ENCODE measurements around the gene CCNJL.

The CCNJL gene

DNA sequence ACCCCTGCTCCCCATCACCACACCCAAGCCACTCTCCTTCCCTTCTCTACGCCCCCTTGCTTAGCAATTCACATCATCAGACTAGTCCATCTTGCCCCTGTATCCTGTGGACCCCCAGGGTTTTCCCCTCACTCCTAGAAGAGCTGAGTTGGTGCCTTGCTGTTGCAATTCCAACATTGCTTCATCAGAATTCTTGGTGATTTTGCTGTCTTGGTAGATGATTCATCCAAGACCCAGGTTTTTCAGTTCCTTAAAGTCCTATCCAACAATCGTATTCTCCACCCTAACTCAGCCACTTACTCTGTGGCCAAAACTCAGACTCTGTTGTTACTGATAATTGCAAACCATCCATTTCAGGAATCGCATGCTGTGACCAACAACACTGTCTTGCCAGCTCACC lies 21.4 kb upstream of the CCNJL start:
- DNase-seq (ENCODE audit: low spot score) = no peak

DNA sequence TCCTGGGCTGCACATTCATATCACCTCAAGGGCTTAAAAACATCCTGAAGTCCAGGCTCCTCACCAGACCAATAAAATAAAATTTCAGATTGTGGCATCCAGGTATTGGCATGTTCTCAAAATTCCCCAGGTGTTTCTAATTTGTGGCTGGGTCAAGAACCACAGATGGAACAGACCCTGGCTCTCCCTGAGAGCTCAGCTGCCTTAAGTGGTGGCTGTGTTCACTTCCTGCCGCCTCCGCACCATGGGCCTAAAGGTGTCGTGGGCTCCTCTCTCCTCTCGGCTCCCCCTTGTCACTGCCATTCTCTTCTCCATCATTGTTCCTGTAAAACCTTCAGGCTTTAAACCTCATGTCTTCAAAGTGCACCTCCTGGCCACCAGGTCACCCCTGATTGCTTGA lies 17.8 kb upstream of the CCNJL start:
- DNase-seq (ENCODE audit: low spot score) = no peak

DNA sequence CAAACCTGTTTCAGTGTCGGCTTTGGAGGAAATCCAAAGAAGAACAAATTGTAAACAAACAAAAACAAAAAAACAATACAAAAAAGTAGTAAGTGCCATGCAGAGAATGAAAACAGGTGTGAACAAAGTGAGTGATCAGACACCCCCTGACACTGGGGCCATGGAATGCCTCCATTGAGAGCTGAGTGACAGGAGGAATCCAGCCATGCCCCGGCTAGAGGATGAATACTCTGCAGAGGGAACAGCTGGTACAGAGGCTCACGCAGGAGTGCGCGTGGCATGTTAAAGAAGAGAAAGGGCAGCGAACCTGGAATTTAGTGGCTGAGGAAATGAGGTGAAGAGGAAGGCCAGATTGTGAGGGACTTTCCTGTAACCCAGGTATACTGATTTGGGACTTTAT lies 15.5 kb upstream of the CCNJL start:
- no peak for DNase-seq (ENCODE audit: low spot score)

DNA sequence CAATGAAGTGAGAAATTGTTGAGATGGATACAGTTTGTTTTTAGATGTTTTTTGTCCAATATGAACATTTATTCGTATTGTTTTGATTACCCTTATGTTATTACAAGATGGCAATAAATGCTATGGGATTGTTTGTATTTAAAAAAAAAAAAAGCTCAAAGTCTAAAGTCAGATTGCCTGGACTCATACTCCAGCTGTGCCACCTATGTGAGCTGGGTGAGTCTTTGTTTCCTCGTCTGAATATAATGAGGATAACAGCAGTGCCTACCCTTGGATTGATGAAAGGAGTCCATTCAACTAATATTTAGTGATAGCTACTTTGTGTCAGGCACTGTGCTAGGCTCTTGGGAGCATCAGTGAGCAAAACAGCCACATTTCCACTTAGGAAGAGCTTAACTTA lies 14.6 kb upstream of the CCNJL start:
- no peak for DNase-seq (ENCODE audit: low spot score)

DNA sequence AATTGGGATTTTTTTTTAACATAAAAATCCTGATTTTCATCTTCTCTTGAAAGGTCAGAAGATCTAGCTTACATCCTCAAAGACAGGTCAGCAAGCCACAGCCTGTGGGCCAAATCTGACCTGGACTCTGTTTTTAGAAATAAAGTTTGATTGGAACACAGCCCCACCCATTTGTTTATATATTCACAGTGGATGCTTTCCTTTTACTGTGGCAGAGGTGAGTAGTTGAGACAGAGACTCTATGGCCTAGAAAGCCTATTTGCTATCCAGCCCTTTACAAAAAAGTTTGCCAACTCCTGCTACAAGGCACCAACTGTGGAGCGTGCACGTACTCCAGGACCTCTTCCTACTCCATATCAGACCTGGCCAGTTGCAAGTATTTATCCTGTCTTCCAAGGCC lies 13.4 kb upstream of the CCNJL start:
- no peak for DNase-seq (ENCODE audit: low spot score)

DNA sequence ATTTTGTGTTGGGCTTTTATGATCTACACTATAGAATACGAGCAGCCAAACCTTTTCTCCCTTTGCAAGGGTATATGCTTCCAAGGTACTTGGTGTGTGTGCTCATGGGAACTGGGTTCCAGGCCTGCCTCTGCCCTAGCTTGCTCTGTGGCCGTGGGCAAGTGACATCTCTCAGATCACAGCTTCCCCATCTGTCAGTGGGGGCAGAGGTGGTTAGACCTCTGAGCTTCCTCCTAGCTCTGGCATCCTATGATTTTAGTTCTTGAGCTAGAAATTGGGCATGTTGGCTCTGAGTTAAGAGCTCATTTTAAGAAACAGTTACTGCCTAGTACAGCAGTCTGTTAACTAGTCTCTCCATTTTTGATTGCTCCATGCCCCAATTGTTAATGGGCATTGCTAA lies 12.5 kb upstream of the CCNJL start:
- no peak for DNase-seq (ENCODE audit: low spot score)

DNA sequence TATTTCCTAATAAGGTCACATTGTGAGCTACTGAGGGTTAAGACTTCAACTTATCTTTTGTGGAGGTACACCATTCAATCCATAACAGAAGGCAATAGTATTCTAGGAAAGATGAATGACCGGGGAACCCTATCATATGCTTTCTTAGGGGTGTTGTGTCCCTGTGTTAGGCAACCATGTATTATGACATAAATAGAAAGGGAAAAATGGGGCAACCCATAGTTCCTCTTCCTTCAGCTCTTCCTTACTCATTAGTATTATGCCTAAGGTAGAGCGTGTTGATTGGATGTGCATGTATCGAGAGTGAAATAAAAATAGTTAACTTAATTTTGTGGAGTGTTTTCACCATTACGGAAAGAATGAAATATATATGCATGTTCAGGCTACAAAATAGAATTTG lies 6.0 kb upstream of the CCNJL start:
- DNase-seq (ENCODE audit: low spot score) = no peak

DNA sequence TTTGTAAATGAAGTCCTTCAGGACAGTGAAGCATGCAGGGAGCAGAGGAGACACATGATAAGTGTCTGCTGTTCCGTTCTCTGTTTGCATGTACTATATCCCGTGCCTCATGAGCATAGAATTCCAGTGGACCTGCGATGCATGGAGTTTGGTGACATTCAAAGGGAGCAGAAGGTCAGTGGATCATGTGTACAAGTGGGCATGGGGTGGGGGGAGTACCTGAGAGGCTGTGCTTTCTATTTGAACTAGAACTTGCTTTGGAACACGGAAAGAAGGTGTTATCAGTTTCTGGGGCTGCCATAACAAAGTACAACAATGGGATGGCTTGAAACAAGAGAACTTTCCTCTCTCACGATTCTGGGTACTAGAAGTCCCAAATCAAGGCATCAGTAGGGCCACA lies 5.1 kb upstream of the CCNJL start:
- DNase-seq (ENCODE audit: low spot score) = no peak

DNA sequence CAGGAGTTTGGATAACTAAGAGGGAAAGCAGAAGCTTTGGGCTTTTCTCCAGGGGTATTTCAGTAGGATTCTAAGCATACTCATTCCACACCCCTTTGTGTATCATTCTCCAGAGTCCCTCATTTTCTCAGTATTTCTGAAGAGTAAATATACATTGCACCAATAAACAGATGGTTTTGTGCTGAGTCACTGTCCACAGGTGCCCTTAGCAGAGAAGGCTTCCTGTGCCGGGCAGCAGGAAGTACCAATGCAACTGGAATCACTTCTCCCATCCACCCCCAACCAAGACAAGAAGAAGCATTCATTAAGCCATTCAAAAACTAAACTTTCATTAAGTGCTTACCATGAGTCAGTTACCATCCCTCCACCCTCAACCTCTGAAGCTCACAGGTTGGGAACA lies 3.6 kb upstream of the CCNJL start:
- no peak for DNase-seq (ENCODE audit: low spot score)

DNA sequence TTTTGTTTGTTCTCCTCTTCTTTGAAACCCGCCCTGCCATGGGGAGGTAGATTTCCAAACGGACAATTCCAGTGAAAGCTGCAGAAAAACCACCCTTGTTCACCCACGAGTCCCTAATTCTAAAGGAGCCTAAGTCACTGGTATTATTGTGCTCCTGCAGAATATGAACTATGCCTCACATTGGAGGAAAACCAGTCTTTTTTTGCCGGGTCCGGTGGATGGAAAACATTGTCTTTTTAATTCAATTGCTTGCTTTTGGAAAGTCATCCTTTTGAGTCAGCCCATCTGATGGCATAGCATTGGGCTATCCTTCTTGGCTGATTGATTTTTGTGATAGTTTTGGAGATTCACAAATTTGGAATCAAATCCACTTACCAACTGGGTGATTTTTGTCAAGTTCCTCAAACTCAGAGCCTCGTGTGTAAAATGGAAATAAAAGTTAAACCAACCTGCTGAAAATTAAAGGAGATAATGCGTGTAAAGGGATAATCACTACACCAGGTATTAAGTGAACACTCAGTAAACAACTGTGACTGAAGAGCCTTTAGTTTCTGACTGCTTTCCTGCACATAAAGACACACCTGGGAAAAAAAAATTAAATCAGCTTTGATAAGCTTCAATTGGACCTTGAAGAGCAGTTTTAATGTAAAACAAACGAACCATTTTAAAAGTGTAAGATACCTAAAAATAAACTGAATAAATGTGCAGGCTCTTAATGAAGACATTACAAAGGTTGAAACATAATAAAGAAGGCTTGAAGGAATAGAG lies 780 bp upstream of the CCNJL start:
- DNase-seq (ENCODE audit: low spot score) = no peak

DNA sequence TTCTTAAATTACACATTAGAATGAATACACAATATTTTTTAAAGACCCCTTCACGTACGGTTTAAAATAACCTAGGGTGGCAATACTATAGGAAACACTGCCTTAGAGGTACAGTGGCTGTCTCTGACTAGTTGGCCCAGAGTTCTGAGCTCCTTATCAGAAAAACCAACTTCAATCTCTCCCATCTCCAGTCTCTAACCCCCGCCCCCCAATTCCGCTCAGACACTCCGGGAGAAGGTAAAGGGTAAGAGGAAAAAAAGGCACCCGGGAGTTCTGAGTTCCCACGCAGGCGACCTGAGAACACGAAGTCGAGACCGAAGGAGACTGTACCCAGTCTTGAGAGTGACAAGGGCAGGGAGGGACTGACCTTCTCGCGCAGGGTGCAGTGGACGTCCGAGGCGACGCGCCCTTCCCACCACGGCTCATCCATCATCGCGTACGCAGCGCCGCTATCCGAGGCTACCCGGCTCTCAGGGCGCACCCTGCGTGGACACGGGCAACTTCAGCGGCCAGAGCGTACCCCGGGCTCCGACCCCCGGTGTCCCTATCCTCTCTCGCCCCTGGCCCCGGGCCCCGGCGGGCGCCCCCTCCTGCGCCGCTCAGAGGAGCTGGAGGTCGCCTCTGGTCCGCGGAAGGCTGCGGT lies 752 bp downstream of the CCNJL start:
- no peak for DNase-seq (ENCODE audit: low spot score)

DNA sequence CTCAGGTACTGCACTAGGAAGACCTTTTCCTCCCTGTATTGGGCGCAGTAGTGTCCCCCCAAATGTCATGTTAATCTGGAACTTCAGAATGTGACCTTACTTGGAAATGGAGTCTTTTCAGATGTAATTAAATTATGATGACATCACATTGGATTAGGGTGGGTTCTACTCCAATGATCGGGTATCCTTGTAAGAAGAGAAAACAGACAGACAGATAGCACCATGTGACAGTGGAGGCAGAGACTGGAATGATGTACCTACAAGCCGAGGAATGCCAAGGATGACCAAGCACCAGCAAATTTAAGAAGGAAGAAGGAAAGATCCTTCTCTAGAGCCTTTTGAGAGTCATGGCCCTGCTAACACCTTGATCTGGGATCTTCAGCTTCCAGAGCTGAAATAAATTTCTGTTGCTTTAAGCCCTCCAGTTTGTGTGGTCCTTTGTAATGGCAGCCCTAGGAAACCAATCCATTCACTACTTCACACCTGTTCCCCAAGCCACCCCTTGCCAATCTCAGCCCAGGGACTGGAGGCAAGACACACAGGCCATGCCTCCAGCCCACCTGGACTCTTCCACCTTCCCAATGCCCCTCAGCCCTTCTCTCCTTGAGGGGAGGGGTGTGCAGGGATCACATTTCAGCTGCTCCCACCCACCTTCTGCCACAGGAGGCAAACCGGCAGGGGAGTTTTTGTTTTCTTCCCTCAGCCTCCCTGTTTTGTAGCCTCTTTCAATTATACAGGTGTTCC lies 1.6 kb downstream of the CCNJL start:
- no peak for DNase-seq (ENCODE audit: low spot score)

DNA sequence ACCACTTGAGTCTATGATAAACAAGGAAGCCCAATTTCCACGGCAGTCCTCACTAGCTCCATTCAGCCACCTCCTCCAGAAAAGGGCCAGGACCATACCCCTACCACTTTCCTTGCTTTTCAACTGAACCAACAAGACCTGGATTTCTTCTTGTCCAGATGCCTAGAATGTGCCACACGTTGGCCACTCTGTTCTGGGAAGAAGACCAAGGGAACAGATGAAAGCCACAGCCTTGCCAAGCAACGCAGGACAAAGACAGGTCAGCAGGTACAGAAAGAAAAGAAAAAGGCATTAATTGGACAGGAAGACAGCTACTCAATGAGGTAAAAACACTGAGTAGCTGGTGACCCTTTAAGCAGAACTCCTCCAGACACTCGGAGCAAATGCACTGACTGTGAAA lies 2.2 kb downstream of the CCNJL start:
- no peak for DNase-seq (ENCODE audit: low spot score)

DNA sequence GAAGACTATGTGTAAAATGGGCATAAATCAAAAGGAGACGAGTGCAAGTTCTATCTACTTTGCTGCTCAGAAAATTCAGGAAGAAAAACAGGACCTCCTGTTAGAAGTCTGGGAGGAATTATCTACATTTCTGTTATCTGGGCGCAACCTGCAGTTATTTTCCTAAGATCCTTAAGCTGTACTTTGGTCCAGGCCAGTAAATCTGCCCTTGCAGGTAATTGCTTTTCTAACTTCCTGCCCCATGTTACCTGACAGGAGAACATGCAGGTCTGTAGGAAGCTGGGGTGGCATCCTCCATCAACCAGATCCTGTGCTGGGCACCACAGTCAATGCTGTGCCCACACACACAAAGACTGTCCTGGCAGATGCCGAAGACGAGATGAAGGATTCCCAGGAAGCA lies 5.7 kb downstream of the CCNJL start:
- DNase-seq (ENCODE audit: low spot score) = no peak

DNA sequence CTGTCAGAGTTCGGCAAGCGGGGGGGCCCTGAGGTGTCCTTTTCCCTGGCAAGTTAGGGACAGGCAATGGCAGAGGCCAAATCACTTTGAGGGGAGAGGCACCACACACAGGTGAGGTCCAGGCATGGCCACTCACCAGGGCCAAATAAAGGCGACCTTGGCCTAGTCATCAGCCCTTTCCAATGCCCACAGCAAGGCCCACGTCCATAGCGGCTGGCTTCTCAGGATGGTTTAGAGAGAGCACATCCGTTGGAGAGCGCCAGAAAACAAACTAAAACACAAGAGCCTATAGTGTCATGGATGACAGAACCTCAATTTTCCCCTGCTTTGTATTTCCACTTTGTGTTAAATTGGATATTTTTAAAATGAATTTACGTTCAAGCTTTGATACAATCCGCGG lies 7.0 kb downstream of the CCNJL start:
- no peak for DNase-seq (ENCODE audit: low spot score)

DNA sequence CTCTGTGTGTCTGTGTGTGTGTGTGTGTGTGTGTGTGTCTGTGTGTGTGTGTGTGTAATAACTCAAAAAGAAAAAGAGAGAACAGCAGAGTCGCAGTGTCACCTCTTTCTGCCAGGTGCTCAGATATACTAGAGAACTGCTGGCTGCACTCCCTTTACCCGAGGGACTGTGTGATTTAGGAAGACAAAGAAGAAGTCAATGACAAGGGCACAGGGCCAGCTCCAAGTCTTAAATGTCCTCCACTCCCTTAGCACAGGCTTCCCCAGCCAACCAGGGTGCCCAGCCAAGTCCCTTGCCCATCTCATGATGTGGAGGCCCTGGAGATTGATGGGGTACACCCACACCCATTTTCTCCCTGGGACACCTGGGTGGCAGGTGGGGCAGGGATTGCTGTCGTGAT lies 8.7 kb downstream of the CCNJL start:
- DNase-seq (ENCODE audit: low spot score) = no peak

DNA sequence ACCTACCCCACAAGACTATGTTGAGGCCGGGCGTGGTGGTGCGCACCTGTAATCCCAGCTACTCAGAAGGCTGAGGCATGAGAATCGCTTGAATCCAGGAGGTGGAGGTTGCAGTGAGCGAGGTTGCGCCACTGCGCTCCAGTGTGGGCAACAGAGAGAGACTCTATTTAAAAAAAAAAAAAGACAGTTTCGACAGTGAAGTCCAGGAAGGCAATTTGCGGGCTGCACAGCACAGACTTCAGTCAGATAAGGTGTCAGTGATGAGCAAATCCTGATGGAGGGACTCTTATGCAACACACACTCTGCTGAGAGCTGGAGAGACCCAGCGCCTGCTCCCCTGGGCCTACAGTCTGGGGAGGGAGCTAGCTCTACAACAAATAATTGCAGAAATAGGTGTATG lies 14.2 kb downstream of the CCNJL start:
- peak; percentile 30 for DNase-seq (ENCODE audit: low spot score)

DNA sequence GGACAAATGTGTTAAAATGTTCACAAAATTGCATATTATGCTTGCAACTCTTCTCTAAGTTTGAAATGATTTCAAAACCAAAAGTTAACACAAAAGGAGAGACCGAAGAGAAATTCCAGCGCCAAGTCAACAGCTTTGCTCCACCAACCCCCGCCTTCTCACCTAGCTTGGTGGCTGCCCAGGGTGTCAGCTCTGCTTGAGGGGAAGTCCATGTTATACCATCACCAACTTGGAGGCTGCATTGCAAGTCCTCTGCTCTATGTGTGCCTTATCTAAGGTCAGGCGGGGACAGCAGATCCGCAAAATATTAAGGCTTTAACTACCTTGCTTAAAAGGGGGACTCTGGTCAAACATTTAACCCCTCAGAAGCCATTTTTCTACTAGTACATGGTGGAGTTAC lies 14.6 kb downstream of the CCNJL start:
- DNase-seq (ENCODE audit: low spot score) = no peak

DNA sequence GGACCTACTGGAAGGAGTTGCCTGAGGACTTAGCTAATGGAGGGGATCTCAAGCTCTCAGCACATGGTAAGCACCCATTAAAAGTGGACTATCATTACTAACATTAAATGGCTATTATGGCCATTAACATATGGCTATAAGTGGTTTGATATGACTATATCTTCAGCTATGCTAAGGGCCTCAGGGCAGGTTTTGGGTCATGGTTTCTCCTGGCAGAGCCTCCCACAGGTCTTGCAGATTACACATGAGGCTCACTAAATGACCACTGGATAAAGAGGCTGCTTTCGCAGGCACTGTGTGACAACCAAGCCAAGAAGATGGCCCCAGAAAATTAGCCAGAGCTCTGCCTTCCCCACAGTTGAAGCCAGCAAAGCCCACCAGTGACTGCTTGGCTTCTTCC lies 15.4 kb downstream of the CCNJL start:
- DNase-seq (ENCODE audit: low spot score) = no peak

DNA sequence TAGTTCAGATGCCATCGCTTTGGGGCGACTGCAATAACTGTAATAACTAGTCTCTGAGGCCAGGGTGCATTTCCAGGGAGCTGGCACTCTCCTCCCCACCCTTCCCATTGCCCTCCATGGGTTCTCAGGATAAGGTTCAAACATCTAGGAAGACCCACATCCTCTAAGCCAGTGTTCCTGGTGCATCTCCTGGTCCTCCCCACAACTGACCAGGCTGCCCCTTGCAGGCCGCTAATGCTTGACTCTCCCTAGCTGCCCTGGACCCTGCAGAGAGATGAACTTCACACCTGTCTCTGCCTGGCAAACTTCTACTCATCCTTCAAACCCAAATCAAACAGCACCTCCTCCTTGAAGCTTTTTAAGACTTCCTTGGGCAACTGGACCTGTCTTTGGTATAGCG lies 15.9 kb downstream of the CCNJL start:
- no peak for DNase-seq (ENCODE audit: low spot score)

DNA sequence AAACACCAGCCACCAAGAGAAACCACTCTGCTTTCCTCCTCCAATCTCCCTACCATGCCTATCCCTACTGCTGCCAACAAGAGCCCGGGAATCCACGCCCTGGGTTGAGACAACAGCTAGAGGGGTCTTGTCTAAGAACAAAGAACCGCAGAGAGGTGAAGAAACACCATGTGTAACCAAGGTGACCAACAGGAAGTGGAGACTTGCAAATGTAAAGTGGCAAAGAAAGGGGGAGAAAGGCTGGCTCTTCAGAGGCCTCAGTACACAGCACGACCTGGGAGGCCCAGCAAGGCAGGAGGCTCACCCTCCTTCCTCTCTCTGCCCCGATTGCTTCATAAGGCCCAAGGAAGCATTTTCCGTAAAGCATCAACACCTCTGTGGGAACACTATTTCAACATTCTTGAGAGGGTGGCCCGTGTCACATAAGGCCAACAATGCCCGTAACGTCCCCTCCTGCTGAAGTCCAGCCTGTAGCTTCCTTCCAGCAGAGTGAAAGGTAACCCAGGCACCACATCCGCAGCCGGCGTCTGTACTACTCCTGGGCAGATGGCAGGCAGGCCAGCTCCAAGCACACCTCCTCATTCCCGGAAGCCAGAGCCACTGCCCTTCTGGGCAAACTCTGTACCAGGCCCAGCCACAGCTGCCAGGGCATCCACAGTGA lies 18.3 kb downstream of the CCNJL start:
- no peak for DNase-seq (ENCODE audit: low spot score)

DNA sequence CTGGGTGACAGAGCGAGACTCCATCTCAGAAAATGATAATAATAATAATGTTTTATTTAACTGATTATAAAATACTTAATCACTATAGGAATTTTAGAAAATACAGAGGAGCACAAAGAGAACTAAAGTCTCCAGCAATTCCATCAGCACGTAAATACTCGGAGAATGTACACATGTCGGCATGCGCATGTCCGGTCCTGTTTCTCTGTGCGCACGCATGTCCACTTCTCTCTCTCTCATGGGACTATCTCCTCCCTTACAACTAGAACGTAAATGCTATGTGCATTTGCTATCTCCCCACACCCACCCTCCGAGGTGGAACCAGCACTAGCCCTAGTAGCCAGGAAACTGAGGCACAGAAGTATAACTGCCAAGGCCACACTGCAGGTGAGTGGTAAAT lies 19.0 kb downstream of the CCNJL start:
- no peak for DNase-seq (ENCODE audit: low spot score)

DNA sequence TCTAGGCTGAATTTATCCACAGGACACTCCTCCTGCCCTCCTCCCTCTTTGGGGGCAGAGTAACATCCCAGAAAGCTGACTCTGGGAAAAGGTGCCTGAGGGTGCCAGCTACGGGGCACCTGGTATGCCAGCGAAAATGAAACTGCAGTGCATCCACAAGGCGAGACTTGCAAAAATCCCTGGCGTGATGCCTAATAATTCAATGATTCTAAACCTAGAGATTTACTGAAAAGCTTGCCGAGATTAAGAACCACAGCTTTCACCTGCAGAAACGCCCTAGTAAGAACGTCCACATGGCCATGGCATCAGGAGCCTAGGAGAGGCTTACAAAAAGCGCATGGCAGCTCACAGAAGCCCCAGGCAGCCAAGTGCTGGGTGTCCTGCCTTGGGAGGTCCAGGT lies 20.9 kb downstream of the CCNJL start:
- DNase-seq (ENCODE audit: low spot score) = no peak

All from Ammon's horn (tissue), 1 donor.